ENCODE results near the gene PDE2A.

- TF ChIP-seq, protein P1, sequence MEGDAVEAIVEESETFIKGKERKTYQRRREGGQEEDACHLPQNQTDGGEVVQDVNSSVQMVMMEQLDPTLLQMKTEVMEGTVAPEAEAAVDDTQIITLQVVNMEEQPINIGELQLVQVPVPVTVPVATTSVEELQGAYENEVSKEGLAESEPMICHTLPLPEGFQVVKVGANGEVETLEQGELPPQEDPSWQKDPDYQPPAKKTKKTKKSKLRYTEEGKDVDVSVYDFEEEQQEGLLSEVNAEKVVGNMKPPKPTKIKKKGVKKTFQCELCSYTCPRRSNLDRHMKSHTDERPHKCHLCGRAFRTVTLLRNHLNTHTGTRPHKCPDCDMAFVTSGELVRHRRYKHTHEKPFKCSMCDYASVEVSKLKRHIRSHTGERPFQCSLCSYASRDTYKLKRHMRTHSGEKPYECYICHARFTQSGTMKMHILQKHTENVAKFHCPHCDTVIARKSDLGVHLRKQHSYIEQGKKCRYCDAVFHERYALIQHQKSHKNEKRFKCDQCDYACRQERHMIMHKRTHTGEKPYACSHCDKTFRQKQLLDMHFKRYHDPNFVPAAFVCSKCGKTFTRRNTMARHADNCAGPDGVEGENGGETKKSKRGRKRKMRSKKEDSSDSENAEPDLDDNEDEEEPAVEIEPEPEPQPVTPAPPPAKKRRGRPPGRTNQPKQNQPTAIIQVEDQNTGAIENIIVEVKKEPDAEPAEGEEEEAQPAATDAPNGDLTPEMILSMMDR (IDR thresholded peaks at IDR 0.05), result no peak
- no peak for TF ChIP-seq POLR2A (IDR thresholded peaks at IDR 0.05)
Observed at GRCh38 chr11:72658989-72659640, 15.1 kb downstream of the PDE2A start.
